DMS114 treated with DMSO at 0.1 percent for 48 hours (cell line): Measurements from ENCODE around the gene KIAA0930.
"Not testable (repeated sequence)": the region's sequence is repeated elsewhere in the genome, so short reads cannot be mapped to it uniquely, and the experiment has no call there.

ENCODE experiments used
- DNase-seq: peaks from one replicate; lab custom pipeline; 2025; ENCODE audit not compliant: unreplicated experiment; lab: John Stamatoyannopoulos, UW

KIAA0930 gene

DNA sequence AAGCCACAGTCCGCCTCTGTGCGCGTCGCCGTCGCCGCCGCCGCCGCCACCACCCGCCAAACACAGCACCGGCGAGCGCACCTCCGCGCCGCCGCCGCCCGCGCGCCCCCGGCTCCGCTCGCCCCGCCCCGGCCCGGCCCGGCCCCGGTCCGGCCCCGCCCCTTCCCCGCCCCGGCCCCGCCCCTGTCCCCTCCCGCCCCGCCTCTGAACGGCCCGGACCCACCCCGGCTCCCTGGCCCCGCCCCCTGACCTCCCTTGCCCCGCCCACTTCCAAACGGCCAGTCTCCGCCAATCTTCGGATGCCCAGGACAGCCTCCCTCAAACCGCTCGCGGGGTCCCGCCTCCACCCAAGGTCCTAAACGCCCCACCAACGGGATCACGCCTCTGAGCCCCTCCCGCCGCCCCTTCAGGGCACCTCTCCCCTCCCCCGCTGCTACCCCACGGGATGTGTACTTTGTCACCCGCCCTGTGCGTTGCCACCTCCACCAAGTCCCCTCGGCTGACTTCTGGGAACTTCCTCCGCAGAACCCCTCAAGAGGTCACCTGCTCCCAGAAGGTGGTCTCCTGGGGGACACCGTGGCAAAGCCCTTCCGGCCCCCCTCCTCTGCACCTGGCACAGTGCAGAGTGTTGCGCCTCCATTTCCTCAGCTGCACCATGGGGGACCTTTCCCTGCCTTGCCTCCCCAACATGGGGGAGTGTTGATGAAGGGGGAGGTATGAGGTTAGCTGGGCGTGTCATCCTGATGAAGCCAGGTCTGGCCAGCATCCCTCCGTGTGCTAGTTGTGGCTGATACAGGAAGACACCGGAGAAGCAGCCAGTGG lies at the start of gene KIAA0930:
KIAA0930 (minus strand) TSS at position 85 of the 822 bp plus-strand sequence. CDS start 191 bp downstream, outside the sequence.
- DNase-seq: peak; percentile 22

DNA sequence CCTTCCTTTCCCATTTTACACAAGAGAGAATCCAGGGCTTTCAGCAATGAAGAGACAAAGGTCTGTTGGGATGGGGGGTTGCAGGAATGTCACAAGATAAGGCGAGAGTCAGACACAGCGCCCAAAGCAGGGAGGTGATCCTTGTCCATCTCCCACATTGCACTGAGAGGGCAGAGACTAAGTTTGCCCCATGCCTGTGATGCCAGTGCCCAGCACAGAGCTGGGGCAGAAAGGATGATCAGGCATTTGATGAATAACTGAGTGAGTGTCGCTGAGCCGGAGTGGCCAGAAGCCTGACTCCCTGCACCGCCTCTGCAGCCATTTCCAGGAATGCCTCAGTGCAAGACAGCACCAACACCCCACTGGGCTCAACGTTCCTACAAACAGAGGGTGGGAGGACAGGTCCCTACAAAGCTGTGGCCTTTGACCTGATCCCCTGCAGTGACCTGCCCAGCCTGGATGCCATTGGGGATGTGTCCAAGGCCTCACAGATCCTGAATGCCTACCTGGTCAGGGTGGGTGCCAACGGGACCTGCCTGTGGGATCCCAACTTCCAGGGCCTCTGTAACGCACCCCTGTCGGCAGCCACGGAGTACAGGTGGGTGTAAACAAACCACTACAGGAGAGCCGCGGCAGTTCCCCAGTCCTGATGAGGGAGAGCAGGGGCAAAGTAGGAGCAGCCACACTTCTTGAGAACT lies 46.3 kb upstream of the KIAA0930 start:
- no peak for DNase-seq

DNA sequence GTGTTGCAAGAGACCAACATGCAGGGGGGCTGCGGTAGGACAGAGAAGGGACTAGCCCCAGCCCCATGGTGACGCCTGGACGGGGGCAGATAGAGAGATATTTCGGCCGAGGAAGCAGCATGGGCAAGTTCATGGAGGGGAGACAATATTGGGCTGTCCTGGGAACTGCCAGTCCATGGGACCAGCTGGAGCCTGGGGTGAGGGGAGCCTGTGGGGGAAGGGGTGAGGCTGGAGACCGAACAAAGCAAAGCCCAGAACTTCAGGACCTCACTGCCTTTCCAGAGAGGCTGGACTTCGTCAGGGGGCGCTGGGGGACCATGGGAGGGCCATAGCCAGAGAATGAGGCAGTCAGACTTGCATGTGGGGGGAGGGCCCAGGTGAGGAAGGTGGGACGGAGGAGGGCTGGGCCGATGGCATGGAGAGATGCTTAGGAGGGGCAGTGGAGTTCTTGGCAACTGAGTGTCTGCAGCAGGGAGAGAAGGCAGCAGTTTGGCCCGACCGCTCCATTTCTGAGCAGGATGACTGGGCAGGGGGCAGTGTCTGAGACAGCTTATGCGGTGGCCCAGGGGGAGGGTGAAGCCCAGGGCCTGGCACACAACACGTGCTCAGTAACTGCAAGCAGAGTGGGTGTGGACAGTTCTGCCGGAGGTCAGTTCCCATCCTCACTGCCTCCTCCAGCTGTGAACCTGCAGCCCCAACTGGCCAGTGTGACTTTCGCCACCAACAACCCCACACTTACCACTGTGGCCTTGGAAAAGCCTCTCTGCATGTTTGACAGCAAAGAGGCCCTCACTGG lies 44.8 kb upstream of the KIAA0930 start:
- DNase-seq: no peak

DNA sequence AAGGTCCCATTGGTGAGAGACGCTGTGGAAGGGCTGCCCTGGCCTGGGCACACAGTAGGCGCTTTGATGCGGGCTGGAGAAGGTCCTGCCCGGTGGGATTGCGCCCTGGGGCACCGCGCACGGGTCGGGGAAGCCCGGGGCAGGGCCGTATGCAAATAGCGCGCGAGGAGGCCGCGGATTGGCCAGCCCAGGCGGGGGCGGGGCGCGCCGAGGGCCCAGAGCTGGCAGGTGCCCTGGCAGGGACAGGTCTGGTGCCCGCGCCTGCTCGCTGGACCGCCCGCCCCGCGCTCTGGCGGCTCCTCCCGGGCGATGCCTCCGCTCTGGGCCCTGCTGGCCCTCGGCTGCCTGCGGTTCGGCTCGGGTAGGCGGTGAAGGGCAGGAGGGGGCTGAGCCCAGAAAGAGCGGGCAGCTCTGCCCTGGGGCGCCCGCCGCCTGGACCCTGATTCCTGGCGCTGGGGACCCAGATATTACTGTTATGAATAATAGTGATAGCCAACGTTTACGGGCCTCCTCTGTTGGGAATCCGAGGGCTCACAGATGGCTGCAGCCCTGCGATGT lies 44.1 kb upstream of the KIAA0930 start, which contains the start of gene UPK3A:
UPK3A (plus strand) TSS at position 245 of the 558 bp plus-strand sequence; CDS start at position 310, 65 bp downstream.
- no peak for DNase-seq

DNA sequence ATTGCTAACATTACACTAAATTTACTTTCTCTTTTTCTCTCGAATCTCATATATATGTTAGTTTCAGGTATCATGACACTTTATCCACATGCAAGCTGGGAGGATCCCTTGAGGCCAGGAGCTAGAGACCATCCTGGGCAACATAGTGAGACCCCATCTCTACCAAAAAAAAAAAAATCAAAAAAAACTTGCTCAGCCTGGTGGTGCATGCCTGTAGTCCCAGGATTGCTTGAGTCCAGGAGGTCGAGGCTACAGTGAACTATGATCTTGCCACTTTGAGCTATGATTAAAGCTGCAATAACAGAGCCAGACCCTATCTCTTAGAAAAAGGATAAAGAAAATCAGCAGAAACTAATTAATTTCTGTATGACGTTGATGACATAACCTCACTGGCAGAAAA lies 40.3 kb upstream of the KIAA0930 start:
- no peak for DNase-seq

DNA sequence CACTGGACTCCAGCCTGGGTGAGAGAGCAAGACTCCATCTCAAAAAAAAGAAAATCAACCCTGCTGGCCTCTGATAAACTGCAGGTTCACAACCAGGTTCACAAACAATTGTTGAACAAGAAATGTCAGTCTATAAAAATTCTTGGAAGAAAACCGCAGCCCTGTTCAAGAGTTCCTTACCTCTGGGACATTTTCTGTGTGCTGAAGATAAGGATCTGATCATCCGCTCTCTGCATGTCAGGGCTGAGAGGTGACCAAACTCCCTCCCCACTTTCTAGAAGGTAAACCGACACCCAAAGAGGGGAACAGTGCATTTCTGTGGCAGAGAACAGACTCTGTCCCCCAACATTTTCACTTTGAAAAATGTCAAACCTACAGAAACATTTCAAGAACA lies 39.9 kb upstream of the KIAA0930 start:
- no peak for DNase-seq

DNA sequence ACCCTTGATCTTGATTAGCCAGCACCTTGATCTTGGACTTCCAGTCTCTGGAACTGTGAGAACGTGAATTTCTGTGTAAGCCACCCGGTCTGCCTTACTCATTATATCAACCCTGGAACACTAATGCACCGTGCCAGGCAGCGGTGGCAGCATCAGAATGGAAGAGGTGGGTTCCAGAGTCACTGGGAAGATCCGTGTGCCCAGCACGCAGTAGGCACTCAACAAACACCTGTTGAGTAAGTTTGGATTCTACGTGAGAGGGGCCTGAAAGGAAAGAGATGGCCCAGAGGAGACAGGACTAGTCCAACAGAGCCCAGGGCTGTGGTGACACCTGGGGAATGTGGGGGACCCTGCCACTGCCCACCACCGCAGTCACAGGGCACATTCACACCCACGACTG lies 37.4 kb upstream of the KIAA0930 start:
- no peak for DNase-seq

DNA sequence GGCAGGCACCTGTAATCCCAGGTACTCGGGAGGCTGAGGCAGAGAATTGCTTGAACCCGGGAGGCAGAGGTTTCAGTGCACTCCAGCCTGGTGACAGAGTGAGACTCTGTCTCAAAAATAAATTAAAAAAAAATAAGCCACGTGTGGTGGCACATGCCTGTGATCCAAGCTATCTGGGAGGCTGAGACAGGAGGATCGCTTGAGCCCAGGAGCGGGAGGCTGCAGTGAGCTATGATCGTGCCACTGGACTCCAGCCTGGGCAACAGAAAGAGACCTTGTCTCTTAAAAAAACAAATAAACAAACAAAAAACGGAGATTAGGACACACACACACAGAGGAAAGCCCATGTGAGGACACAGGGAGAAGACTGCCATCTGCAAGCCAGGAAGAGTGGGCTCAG lies 37.0 kb upstream of the KIAA0930 start:
- not testable (repeated sequence) for DNase-seq

DNA sequence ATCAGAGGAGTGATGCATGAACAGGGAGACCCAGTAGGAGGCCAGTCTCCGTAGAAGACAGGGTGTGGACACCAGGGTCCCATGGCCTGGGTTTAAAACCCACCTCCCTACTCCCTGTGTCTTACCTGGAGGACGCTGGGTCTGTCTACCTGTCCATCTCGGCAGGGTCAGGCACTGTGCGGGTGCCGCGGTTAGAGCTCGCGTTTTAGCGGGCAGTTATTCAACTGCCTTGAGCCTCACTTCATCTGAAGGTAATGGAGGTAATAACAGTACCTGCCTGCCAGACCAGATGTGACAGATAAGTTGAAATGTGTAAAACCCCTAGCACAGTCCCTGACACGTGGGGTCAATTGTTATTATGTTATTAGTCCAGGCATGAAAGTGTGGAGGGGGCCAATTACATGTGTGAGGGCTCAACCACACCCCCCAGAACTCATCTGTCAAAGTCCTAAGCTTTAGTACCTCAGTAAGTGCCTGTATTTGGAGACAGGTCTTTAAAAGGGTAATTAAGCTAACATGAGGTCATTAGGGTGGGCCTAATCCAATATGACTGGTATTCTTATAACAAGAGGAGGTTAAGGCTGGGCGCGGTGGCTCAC lies 35.9 kb upstream of the KIAA0930 start:
- no peak for DNase-seq

DNA sequence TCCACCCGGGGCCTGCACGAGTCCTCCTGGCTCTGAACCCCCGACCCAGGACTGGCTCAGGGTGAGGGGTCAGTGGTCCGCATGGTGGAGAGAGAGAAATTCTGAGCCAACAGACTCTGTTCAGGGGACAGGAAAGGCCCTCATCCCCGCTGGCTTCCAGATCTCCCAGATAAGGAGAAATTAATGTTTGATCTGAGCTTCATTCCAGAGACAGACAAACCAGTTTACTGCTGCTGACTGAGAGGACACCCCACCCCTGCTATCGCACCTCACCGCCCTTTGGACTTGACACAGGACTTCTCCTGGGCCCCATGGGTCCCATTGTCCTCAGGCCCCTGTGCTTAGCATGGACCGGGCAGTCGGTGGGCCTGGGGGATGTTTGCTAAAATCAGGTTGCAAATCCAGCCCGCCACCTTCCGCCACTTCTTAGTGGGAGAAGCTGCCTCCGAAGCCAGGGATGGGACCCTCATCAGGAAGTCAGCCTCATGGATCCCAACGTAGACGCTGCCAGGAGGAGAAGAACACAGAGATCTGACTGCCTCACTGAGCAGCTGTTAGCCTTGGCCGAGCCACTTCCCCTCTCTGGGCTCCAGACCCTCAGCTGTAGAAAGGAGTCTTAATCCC lies 32.9 kb upstream of the KIAA0930 start:
- DNase-seq: no peak

DNA sequence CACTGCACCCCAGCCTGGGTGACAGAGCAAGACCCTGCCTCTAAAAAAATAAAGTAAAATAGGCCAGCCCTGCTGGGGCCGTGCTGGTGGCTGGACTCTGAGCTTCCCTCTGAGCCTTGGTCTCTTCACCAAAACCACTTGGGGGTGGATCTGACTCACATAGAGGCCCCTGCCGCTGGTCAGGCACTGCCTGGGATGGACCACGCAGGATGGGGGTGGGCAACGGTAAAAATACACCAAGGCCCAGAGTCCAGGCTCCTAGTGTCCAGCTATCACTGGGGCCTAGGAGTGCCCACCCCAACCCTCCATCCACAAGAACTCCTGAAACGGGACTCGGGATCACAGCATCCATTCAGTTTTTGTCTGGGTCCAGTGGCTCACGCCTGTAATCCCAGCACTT lies 31.8 kb upstream of the KIAA0930 start:
- no peak for DNase-seq

DNA sequence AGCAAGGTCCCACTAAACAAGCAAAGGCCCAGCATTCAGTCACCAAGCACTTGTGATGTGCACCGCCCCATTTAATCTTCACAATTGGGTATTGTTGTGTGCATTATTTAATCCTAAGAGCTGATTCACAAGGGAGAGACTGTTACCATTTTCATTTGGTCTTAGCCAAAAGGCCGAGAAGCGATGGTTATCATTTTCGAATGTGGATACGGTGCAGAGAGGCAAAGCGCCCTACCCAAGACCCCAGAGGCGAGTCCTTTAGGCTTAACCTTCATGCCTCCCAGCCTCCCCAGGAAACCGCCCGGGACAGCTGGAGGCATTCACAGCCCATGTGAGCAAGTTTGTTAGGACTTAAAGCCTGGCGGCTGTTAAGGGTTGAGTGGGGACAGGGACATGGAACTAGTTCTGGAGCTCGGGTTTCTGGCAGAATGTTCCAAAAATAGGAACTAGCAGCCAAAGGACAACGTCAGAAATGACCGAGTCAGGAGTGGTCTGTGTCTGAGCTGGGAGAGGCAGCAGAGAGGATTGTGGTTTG lies 31.0 kb upstream of the KIAA0930 start:
- no peak for DNase-seq

DNA sequence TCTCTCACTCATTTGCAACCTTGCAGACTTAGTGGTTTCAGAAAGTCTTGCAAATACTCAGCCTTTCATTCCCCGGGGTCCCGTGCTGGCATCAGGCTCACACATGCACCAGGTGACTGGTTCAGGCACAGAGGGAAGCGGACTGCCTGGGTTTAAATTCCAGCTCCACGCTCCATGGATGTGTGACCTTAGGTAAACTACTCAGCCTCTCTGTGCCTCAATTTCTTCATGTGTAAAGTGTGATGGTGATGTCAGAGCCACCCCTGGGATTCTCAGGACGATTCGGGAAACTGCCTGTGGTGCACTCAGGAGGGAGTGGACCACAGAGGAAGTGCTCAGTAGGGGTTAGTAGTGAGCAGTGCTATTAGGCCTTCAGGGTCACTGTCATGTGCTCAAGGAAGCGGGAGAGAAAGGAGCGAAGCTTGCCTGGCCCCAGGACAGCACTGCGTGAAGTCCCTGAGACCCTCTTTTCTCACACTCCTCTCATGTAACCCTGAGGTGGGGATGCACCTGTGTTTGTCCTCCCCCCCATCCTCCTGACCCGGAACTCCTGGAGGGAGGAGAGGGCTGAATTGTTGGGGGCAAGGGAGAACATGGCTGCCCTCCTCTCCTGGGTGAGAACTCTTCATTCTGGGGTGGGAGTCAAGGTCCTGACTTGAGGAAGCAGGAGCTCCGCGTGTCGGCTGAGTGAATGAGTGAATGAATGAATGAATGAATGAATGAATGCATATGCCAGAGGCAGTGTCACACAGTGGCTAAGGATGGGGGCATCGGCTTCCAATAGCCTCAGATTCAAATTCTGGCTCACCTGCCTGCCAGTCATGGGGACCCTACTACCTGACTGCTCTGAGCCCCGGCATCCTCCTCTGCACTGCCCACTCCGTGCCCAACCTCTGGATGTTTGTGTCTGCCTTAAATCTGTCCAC lies 29.7 kb upstream of the KIAA0930 start:
- DNase-seq: no peak

DNA sequence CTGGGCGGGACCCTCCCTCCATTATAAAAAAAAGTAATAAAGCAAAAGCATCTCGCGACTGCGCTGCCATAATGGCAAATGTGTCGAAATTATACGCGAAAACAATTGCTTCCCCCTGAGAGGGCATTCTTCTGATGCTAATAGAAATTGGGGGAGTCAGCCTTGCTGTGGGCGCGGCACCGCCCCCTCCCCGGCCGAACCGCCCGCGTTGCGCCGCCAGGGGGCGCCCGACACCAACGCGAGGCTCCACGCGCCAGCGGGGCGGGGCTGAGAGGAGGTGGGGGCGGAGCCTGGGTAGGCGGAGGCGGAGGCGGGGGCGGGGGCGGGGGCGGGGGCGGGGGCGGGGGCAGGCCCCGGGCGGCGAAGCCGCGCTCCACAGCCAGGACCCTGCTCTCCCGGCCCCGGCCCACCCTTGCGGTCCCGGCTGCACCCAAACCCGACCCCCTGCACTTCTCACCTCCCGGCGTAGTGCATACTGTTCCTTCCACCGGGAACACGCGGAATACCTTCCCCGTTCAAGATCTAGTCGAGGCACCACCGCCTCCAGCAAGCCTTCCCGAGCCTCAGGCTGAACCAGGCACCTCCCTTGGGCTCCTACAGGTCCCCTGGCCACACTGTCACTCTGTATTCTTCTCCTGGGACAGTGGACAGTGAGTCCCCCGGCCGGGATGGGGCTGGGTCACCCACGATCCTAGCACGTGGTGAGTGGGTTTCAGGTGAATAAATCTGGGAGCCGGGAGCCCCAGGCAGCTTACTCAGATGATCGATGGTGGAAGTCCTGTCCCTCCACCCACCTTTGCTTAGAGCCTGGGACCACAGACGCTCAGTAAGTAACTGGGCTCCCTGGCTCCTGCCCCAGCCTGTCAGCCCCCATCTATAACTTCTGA lies 28.5 kb upstream of the KIAA0930 start:
- peak; percentile 35 for DNase-seq

DNA sequence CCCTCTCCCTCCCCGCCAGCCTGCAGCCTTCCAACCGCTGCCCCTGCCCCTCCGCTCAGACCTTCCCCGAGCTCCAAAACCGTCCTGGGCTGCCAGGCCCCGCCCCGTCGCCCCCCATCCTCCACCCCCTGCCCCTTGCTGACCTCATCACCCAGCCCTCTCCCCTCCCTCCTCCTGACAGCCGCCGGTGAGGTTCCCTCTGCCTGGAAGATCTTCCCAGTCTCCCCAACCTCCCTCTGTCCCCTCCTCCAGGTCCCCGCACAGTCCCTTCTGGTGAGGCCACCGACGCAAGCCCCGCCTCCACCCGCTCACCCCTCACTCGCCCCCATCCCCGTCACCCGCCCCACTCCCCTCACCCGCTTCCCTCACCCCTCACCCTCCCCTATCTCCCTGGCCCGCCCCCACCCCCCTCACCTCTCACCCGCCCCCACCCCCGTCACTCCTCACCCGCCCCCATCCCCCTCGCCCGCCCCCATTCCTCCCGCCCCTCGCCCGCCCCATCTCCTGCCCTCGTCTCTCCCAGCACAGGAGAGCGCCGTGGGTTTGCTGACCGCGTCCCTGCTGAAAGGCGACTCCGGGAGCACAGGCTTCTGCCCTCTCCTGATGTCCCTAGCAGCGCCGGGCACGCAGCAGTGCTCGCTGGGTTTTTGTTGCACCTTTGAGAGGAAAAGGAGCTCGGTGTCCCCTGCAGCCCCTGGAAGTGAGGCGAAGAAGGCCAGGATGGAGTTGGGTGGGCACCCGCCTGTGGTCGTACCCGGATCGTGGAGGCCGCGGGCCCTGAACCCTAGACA lies 27.7 kb upstream of the KIAA0930 start:
- no peak for DNase-seq

DNA sequence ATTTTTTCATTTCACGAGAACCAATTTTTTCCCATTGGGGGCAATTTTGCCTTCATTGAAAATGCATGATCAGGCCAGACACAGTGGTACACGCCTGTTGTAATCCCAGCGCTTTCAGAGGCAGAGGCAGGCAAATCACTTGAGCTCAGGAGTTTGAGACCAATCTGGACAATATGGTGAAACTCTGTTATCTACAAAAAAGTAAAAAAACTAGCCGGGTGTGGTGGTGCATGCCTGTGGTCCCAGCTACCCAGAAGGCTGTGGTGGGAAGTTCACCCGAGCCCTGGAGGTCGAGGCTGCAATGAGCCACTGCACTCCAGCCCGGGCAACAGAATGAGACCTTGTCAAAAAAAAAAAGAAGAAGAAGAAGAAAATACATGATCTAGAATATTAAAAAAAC lies 24.8 kb upstream of the KIAA0930 start:
- DNase-seq: no peak
